GM12874 (cell line): ENCODE measurements around the gene POP5.
A peak's percentile ranks its signal among the peaks of the same experiment; 100 is the strongest.

ENCODE experiments used
- CTCF ChIP-seq: IDR thresholded peaks from 2 replicates; pipeline ENCODE4 v1.5.1; 2011; ENCODE audit warnings: low read depth, mild to moderate bottlenecking, control low read depth, low read length, moderate library complexity; ENCODE audit not compliant: insufficient read depth

The POP5 gene, protein sequence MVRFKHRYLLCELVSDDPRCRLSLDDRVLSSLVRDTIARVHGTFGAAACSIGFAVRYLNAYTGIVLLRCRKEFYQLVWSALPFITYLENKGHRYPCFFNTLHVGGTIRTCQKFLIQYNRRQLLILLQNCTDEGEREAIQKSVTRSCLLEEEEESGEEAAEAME

DNA sequence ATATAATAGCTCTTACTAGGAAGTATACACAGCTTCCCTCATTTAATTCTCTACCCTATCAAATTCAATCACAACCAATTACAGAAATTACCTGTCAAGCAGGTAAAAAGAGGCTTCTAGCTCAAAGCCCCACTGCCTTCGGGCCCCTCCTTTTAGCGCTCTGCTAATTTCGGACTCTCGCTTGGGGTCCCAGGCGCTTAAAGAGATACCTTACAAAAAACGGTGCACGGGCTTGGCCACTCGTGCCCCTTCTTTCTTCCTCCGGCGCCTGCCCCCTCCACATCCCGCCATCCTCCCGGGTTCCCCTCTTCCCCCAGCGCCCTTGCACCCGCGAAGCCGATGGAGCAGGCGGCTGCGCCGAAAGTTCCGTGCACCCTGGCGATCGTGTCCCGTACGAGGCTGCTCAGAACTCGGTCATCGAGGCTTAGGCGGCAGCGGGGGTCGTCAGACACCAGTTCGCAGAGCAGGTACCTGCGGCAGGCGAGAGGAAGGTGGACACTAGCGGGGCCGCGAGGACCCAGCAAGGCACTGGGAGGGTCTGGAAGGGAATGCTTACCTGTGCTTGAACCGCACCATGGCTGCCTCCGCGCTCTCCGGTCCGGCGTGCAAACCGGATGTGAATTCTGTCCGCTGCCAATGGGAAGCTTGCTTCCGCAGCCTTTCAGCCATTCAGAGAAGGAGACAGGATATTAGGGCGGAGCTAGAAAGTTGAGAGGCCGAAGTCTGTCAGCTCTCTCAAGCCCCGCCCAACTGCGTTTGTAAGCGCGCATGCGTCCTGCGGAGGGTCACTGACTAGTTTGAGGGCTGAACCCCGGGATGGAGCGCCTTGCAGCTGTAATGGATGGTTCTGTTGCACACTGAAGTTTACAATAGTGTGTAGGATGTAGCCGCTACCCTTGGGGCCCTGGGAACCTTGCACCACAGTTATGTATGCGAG is at the start of gene POP5:
Gene POP5, minus strand, starts transcription at position 616 of the 937 bp plus-strand sequence. Its CDS starts 40 bp downstream, at position 576.
- TF ChIP-seq CTCF = no peak

DNA sequence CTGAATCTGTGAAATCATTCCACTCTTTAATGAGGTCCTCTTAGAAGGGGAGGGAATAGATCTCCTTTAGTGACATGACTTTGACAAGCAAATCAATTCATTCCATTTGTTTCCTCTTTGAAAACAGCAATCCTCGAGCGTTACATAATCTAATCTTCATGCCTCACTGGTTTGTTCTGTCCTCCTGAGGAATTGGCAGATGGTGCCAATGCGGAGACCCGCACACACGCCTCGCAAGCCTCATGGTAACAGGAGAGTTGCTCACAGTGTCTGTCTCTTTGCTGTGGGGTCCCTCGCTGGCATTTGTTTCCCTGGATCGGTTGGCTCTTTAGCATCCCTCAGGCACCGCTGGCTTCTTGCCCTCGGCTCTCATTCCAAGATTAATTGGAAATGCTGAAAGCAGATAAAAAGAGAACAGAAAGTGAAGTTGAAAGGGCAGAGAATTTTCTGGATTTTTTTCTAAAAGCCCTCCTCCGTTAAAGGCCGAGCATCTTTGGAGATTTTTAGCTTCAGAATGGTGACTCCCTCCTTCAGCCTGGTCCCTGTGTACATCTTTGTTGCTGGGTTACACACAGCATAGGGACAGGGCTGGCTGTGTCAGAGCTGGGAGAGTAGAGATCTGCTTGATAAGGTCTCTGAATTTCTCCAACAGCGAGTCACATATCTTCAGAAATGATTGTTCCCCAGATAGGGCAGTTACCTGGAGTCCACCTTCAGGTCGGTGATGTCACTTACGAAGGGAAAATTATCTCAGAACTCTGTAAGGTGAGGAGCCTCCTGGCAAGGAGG is 49.1 kb upstream of the POP5 start:
- no peak for TF ChIP-seq CTCF

DNA sequence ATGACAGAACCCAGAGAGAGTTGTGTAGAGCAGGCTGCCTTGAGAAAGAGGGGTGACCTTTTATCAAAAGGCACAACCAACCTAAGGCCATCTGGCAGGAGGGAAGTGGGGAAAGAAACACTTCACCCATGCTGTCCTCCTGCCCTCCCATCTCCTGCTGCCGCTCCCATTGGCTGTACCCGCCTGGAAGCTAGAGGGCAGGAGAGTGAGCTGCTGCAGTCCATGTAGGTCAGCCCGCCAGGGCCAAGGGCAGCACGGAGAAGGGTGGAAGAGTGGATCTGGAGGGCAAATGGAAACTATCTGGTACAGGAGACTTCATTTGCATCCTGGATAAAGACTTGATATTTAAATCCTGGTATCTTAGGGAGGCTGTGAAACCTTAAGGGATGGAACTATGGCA is 47.7 kb upstream of the POP5 start:
- TF ChIP-seq CTCF = no peak

- TF ChIP-seq CTCF = peak; percentile 49; the same call in 1 of the 2 replicates
These were observed 44.6 kb upstream of the POP5 start for GRCh38 chr12:120625557-120626419.

GRCh38 chr12:120620624-120621023 is 39.4 kb upstream of the POP5 start:
- TF ChIP-seq CTCF = no peak

DNA sequence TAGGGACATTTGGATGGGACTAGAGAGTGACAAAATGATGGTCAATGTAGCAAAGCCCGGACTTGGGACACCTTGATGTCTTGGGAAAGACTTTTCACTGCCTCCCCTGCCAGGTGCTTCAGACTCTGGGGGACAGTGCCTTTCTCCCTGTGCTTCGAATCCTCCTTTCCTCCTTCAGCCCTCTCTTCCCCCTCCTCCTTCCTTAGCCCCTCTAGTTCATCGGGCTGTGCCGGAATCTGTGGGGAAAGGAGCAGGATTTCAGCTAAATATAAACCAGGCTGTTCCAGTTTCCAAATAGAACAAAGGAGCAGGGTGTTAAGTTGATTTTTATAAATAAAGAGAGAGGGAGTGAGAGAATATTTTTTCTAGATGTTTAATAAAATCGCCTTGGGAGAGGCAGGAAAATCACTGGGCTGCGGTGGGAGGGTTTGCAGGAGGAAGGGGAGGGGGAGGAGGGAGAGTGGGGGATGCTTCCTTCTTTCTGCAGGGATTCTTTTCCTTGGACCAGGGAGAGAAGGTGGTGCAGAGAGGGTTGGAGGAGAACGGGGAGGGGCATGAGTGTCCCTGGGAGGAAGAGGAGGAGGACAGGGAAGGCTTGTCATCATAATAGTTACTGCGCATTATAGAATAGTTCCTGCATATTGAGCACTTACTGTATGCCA is 37.9 kb upstream of the POP5 start:
- no peak for TF ChIP-seq CTCF
